GM19452 (cell line): ENCODE measurements around the gene MRTFB.
"Not testable (repeated sequence)": the region's sequence is repeated elsewhere in the genome, so short reads cannot be mapped to it uniquely, and the experiment has no call there.

Source experiments
- ATAC-seq: cut with Tn5 transposase; IDR thresholded peaks from one replicate; pipeline ENCODE4 v1.9.1; 2021; ENCODE audit not compliant: unreplicated experiment

MRTFB gene

DNA sequence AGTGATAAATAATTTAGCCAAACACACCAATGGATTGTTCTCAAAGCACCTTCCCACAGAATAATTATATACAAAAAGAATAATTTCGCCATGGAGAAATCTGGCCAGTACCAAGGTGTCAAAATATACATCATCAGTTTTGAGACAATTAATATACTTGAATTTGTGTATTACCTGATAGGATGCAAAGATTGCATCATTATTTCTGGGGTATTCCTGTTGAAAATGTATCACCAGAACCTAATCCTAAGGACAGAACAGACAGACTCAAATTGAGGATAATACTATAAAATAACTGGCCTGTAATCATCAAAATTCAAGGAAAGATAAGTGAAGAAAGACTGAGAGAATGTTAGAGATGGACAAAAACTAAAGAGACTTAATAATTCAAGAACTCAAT, 111.9 kb downstream of the MRTFB start:
- no peak for ATAC-seq

DNA sequence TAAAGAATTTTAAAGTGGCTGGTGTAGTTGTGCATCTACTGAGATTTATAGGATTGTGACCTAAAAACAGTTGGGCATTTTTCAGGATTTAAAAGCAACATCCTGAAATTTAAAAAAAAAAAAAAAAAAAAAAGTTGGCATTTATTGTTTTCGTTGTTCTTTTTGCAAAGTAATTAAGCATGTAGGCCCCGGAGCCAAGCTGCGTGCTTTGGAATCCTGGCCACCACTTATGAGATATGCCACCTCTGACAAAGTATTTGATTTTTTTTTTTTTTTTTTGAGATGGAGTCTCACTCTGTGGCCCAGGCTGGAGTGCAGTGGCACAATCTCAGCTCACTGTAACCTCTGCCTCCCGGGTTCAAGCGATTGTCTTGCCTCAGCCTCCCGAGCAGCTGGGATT, 112.8 kb downstream of the MRTFB start:
- not testable (repeated sequence) for ATAC-seq

DNA sequence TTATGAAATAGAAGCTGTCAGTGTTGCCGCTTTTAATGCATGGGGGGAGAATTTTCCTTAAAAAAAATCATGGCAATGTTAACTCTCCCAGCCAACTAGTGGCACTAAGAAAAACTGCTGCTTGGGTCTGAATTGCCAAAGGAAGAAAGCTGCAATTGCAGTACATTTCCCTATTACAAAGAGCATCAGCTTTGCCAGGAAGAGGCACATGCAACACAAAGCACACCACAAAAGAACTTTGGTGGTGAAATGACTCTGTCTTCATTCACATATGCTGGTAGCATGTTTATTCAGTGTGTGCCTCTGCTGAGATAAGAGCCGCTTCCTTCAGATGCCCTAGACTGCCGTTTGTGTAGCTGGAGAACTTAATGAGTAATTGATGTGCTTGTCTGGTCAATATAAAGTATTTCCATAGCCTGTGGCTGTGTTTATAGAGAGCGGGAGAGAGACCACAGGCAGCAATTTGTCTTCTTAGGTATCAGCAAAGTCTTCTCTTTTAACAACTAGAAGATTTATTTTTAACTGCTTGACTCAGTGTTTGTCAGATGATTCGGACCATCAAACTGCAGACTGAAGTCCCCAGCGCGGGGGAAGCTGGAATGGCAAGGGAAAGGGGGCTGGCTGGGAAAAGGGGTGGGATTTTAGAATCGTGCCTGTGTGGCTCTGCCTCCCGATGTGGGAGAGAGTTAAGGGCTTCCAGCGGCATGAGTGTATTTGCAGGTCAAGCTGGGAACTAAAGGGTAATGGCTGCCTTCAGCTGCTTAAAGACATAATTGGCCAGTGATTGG, 115.1 kb downstream of the MRTFB start:
- no peak for ATAC-seq

DNA sequence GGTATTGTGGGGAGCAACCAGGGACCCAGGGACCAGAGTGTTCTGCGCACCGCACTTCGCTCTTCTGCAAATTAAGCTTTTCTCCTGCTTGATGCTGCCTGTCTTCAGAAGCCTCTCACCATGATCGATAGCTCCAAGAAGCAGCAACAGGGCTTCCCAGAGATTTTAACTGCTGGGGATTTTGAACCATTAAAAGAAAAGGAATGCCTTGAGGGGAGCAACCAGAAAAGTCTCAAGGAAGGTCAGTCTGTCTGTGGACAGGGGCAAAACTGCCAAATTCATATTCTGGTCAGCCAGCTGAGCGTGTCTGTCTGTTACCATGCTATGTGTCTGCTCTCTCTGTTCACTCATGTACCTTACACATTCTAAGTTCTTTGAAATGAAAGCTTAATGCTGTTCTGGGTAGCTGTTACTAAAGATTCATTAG, 115.7 kb downstream of the MRTFB start:
- ATAC-seq = no peak

DNA sequence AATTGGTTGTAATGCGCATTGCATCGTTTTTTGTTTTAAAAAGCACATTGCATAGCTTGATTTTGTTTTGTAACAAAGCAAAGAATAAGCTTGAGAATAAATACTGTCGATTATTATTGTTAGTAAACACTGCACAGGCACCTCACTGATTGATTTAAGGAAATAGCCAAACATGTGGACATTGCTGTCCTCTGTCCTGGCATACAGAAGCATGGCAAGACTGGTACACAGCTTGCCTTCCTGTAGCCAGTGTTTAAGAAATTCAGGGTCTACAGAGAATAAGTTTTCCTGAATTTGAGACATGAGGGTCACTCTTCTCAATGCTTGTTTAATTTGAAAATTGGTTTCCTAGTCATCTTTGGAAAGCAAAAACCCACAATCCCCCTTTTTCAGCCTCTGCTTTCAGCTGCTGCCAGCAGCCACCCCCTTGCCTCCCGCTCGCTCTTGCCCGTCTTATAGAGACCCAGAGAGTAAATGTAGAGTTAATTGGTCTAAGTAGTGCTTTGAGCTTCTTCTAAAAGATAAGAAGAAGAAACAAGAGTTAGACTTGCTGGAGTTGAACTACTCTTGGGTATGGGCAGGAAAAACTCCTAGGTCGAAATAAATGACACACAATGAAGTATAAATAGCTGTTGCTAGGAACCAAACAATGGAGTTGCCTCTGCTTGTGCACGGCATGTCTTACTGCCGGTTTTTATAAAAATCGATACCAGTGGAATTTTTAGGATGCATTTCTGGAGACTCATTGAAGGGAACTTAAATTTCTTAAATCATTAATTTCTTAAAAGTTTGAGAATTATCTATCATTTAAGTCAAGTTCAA, 116.6 kb downstream of the MRTFB start:
- ATAC-seq = no peak

DNA sequence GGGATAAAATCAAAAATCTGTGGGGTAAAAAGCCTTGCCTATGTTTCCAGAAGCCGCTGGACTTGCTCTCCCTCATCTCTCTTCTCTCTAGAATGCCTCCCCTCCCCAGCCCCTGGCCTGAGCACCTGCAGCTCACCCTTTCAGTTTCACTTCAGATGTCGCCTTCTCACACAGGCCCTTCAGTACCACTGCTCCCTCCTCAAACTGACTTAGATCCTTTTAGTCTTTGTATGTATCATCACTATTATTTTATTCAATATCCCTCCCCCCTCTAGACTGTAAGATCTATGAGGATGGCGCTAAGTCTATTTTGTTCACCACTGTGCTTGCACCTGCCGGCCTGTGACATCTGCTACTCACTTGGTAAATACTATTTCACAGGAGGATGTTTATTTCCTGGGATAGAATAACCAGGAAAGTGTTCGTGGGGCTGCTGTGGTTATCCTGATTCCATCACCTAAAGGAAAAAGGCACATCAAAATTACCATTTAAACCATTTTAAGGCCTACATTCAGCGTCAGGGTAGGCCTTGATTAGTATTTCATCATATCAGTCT, 122.3 kb downstream of the MRTFB start:
- peak; percentile 92 for ATAC-seq

DNA sequence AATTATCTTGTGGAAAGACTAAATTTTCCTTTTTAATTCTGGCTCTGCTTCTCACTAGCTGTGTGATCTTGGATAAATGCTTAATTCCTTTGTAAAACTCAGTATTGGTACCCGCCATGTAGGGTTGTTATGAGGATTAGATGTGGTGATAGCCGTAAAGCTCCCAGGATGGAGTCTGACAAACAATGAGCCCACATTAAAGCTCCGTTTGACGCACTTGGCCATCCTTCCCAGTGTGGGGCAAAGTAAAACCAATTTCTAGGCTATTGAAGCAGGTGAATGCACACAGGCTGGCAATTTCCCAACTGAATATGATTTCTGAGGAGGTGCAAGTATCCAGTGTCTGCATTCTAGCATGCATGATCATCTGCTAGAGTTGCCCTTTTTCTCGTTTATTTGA, 123.6 kb downstream of the MRTFB start:
- no peak for ATAC-seq

DNA sequence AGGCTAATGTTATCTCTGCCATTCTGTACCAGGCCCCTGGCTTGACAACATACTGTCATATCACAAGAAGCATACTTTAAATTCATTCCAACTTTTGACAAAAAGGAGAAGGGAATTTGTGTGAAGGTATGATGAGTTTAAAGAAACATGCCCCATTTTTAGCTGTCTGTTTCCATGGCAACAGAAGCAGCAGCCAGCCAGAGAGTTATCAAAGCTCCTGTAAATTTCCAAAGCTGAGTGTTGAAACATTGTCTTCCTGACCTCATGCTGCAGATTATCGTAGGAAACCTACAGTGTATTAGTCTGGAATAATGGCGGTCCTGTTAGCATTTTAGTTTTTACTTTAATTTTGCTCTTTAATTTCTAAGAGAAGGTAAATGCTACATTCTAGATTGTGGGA, 124.9 kb downstream of the MRTFB start:
- ATAC-seq = no peak

DNA sequence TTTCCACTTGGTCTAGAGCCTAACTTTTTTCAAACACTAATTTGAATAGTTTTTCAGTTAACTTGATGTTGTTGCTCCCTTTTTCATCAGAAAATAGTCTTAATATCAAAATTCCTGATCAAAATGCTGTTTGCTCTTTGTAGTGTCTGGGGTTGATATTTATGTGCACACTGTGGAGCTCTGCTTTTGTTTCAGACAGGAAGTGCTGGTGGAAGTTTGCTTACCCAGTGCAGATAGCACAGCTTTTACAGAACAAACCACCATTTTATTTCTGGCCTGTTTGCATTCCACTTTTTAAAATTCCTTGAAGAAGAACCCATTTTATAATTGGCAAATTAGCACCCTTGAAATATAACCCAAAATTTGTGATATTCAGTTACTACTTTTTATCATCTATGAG, 125.4 kb downstream of the MRTFB start:
- ATAC-seq = no peak

DNA sequence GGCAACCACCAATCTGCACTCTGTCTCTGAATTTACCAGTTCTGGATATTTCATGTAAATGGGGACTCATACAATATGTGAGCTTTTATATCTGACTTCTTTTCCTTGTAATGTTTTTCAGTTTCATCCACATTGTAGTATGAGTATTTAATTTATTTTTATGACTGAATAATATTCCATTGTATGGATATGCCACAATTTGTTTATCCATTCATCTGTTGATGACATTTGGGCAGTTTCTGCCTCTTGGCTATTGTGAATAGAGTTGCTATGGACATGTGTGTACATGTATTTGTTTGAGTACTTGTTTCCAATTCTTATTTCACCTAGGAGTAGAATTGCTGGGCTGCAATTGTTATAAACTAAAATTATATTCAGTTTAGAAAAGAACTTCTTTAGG, 126.9 kb downstream of the MRTFB start:
- ATAC-seq = no peak

DNA sequence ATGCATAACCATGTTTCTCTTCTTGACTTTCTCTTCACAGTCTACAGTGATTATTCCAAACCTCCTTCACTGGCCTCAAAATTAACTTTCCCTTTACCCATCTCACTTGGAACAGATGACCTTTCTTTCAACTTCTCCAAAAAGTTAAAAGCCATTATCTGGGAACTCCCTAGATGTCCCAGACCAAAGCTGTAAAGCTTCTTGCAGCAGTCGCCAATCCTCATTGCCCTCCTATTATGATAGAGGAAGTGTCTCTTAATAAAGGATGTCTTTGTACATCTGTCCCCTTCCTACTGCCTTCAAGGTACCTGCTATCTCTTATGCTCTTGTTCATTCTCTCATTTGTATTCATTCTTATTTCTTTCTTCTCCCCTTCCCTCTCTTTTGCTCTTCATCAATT, 127.5 kb downstream of the MRTFB start:
- ATAC-seq = no peak

DNA sequence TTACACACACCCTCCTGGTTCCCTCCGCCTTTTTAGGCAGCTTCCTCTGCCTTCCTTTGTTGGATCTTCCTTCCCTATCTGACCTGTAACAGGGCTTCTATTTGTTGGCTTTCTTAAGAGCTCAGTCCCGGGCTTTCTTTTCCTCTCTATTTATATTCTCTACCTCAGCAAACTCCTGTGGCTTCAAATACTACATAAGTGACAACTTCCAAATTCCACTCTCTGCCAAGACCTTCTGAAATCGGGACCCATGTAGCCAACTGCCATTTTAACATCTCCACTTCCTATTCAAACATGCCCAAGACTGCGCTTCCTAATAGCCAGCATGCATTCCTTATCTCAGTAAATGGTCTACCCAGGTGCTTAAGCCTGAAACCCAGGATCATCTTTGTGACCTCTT, 128.1 kb downstream of the MRTFB start:
- ATAC-seq = no peak

DNA sequence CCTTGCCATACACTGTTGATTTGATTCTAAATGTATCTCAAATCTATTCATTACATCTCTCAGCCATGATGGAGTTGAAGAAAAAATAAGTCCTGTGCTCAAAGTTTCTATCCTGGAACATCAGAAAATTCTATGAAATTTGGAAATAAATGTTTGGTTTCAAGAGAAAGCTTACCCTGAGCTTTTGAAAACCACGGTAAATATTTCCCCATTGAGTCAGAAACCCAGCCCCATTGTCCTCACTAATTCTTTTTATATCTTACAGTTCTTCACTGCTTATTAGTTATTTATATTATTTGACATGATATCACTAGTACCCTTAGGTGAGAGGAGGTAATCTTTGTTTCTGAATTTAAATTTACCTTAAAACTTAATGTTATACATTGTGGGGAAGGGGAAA, 128.5 kb downstream of the MRTFB start:
- no peak for ATAC-seq

DNA sequence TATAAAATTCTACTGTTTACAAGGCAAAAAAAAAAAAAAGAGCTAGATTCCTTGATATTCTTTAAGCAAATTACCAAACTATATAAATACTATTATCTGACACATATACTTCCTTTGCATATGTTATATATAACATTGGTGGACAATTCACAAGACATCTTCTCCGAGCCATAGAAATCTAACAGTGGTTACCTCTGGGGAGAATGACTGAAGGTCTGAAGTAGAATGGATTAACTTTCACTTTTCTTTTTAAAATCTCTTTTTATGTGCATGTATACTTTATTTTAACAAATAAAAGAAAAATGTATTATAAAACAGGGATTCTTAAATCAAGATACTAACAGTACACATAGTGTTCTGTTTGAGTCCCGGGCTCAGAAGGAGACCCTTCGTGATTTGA, 131.0 kb downstream of the MRTFB start:
- ATAC-seq = no peak

DNA sequence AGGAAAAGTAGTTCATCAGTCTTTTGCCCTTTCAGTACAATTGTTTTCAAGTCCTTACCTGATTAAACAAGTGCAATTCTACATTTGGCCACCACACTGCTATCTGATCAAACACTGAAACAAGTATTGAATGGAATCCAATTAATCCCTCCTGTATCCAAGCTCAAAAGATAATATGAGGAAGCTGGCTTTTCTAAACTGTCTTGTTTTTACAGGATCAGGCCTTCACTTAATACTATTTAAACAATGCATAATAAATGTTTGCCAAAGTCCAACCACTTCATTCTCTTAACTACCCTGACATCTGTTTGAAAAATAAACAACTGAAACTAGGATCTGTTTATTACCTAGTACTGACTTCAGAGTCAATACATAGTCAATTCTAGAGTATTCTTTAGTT, 131.6 kb downstream of the MRTFB start:
- peak; percentile 51 for ATAC-seq

DNA sequence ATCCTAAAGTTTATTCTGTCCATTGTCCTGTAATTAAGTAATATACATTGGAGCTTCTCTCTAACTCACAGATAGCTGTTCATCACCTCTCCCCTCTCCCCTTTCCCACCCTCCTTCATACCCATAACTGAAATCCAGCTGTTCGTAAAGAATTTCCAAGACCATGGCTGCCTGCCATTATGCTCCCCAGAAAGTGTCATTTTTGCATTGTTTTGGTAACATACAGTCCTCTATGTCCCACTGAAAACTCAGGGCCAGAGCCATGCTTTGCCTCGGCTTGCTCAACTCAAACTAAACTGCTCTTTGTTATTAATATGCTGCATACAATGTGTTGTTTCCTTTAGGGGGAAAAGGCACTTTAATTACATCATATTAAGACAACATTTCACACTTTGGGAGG, 132.0 kb downstream of the MRTFB start:
- ATAC-seq = no peak

DNA sequence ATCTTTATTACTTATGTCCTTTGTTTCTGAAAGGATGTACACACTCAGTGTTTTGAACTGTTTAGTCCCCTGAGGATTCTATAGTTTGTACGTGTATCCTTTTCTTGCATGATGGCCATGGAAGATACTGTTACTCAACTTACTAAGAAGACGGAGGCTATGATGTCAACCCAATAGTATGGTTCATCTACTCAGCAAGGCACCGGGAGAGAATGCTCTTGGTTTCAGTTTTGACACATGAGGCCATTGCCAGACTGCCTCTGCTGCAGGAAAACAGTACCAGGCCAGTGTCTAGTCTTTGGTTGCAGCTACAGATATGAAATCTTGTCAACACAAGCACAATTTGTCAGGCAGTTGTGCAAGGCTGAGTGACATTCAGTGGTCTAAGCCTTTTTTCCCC, 134.5 kb downstream of the MRTFB start:
- ATAC-seq = no peak

DNA sequence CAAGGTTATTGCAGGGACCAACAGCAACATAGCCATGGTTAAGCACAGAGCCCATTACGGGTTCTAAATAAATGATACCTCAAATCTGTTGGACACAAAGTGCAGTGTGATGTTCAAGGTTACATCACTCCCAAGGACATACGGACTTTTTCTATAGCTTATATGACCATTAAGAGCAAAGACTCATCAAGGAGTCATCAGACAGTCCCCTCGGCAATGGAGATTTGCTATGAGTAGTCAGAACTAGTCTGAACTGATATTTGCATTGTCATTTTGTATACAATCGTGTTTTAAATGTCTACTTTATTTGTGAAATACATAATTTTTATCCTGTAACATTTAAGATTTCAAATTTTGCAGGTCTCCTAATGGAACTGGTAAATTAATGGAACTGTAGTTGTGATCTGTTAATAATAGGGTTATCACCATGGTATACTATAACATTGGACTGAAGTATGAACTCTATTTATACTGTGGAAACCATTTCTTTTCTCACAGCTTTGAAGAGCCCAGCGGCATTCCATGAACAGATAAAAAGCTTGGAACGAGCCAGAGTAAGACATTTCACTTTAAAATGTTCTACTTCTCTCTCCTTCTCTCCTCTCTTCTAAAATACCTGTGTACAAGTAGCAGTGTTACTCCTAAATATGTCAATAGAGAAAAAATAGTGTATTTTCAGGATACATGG, 140.9 kb downstream of the MRTFB start:
- ATAC-seq = no peak

DNA sequence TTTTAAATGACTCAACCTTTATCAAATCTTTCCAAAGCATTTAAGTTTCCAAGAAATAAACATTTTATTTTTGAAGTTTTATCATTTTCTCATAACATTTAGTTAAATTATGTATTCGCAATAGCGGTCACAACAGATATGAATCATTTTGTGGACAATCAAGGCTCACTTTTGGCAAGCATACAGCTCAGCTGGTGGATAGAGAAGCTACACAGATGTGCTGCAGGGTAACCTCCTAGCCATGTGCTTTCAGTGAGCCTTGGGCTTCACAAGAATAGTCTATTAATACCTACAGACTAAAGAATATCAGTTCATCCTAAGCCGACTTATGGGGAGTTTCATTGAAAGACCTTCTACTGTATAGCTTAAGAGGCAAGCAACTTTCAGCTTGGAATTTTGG, 144.8 kb downstream of the MRTFB start:
- no peak for ATAC-seq

DNA sequence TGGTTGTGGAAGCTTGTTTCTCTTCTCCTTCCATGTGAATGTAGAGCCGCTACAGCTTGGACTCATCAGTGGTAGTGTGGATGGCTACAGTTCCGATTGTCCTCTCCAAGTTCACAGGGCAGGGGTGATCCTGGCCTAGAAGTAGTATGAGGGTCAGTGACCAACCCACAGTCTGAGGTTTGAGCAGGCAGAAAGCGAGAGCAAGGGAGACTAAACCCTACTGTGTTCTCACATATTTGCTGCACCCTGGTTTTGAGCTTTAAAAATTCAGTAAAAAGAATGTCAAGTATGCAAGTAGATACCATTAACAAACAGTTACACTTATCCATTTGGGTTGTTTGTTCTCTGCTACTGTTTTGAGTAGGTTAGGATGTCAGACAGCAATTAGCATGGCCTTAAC, 148.9 kb downstream of the MRTFB start:
- no peak for ATAC-seq

DNA sequence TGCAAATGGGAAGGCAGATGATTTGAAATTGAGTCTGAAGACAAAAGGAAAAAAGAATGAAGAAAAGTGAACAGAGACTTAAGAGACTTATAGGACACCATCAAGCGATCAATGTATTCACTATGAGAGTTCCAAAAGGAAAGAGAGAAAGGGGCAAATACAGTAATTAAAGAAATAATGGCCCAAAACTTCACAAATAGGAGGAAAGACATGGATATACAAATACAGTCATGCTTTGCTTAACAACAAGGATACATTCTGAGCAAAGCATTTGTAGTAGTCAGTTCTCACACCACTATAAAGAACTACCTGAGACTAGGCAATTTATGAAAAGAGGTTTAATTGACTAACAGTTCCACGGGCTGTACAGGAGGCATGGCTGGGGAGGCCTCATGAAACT, 152.5 kb downstream of the MRTFB start:
- ATAC-seq = no peak

DNA sequence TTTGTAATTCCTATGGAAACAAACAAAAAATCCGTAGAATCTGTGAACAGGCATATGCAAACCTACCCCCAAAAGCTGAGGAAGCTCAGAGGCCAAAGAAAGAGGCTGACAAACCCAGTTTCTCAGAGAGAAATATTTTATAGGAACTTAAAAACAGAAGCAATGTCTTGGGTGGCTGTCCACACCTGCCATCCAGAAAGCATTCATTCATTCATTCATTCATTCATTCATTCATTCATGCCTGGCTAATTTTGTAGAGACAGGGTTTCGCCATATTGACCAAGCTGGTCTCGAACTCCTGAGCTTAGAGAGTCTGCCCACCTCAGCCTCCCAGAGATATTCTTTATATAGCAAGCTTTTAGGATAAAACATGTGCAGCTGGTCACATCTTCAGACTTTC, 154.3 kb downstream of the MRTFB start:
- no peak for ATAC-seq
